ENCODE results near the gene RHEB. TPM values are rescaled to one million over a fixed set of nuclear protein-coding genes. Genes with fewer than 3 reads are reported as not detected.

RHEB gene, protein sequence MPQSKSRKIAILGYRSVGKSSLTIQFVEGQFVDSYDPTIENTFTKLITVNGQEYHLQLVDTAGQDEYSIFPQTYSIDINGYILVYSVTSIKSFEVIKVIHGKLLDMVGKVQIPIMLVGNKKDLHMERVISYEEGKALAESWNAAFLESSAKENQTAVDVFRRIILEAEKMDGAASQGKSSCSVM
- total RNA-seq (2022) (123 and 126 TPM in 2 replicates), Bru-seq, nascent RNA (percentile 97 among the genes with signal in this experiment), BruChase-seq, experiment 1, labeled RNA remaining after a 6-hour chase (percentile 91 among the genes with signal in this experiment), BruChase-seq, experiment 2, labeled RNA remaining after a 2-hour chase (percentile 90 among the genes with signal in this experiment)
- long read RNA-seq, transcript RHEB-205 (9 exons, 1,153 nt): minor isoform, 8 of 484 reads
- long read RNA-seq, transcript RHEB-201 (8 exons, 2,075 nt): major isoform, 458 of 484 reads
- long read RNA-seq, partial matches to known transcripts: 7 of 484 reads
- long read RNA-seq, other reads (novel, unspliced or antisense): 10 of 484 reads

DNA sequence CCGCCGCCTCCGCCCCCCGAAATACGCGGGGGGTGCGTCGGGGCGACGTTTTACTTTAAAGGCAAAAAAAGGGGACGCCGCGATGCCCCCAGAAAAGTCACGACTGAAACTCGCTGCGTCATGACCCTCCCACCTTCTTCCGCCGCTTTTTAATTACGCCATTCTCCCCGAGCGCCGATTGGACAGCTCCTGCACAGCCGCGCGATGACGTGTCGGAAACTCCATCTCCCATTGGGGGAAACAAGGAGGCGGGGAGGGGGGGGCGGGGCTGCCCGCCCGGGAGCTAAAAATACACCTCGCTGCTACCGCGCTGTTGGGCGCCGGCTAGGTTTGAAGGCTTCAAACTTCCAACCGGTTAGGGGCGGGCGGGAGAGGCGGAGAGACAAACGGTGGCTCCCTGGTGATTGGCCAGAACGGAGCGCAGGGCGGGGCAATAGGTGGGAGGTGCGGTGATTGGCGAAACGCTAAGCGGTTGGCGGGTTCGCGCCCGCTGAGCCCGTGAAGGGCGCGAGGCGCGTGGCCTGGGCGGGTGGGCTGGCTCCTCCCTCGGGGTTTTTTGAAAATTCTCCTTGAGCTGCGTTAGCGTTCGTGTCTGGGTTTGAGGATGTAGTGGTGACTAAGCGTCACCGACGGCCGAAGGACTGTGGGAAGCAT lies at the start of gene RHEB:
Gene RHEB, minus strand, starts transcription at position 131 of the 654 bp plus-strand sequence. CDS start 384 bp downstream, outside the sequence.
- TF ChIP-seq, protein P1, sequence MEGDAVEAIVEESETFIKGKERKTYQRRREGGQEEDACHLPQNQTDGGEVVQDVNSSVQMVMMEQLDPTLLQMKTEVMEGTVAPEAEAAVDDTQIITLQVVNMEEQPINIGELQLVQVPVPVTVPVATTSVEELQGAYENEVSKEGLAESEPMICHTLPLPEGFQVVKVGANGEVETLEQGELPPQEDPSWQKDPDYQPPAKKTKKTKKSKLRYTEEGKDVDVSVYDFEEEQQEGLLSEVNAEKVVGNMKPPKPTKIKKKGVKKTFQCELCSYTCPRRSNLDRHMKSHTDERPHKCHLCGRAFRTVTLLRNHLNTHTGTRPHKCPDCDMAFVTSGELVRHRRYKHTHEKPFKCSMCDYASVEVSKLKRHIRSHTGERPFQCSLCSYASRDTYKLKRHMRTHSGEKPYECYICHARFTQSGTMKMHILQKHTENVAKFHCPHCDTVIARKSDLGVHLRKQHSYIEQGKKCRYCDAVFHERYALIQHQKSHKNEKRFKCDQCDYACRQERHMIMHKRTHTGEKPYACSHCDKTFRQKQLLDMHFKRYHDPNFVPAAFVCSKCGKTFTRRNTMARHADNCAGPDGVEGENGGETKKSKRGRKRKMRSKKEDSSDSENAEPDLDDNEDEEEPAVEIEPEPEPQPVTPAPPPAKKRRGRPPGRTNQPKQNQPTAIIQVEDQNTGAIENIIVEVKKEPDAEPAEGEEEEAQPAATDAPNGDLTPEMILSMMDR (IDR thresholded peaks at IDR 0.05; ENCODE audit: unreplicated experiment): no peak
- DNase-seq: peak; percentile 98
- intact Hi-C loops (cut with micrococcal nuclease; ENCODE audit: unreplicated experiment): loop anchor here (2.0 to 10.0 kb wide), 2 partner anchors 33 to 55 kb away; no protein-coding TSS in a partner anchor
- H3K27me3 Mint-ChIP-seq (ENCODE audit: unreplicated experiment): no peaks in the 10 kb centered on the region
- CTCF ChIA-PET: interaction anchor here (1.0 kb wide), 1 partner anchor 31 kb away, joined by 4 read pairs; no protein-coding TSS in a partner anchor
- peak within 1 kb of the TSS; percentile 99 for H3K4me3 Mint-ChIP-seq (ENCODE audit: low read depth, unreplicated experiment)
- BruUV-seq (replicated peaks): no TSS peak
- peaks cover 25% of the 10 kb centered on the region for H3K4me1 Mint-ChIP-seq (ENCODE audit: low read depth, unreplicated experiment)
- H3K27ac Mint-ChIP-seq (ENCODE audit: unreplicated experiment): peak within 1 kb of the TSS; percentile 99
- no peaks in the 10 kb centered on the region for H3K9me3 Mint-ChIP-seq (ENCODE audit: low read depth, unreplicated experiment)
- peaks cover 45% of the 10 kb centered on the region for H3K36me3 Mint-ChIP-seq (ENCODE audit: insufficient read depth, unreplicated experiment)

DNA sequence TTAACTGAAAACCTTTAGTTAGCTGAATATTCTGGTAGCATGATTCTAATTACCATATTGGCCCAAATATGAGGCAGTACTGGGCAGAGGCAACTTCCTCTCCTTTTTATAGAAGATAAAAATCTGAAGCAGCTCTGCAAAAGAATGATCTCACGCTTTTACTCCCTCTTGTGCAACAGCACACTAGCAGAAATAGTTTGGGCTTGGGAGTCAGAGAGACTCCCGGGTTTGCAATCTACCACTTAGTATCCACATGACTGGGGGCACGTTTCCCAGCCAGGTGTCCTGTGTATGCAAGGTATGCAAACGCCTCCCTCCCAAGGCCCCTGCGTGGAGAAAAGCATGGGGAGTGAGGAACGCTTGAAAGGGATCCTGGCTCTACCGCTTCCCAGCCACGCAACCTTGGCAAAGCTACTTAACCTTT lies 47.2 kb upstream of the RHEB start:
- no TSS peak for BruUV-seq (replicated peaks)
- intact Hi-C loops (cut with micrococcal nuclease; ENCODE audit: unreplicated experiment): no loop called here

DNA sequence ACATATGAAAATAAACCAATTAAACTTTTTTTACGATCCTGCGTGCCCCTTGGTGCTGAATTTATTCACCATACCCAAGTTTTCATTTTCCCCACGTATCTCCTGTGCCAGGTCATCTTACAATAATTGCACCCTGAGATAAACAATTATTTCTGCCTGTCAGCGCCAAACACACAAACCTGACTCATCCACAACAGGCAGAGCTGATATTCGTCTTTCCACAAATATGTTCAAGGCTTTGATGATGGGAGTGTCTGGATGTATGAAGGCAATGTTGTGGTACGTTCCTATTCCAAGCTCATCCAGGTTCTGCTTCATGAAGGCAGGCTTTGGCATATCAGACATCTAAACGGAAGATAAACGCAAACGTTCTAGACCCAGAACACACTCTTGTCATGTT lies 45.8 kb upstream of the RHEB start:
- no peak for DNase-seq
- H3K9me3 Mint-ChIP-seq (ENCODE audit: low read depth, unreplicated experiment): no peaks in the 10 kb centered on the region
- H3K4me3 Mint-ChIP-seq (ENCODE audit: low read depth, unreplicated experiment): no peak overlapping the region
- no peaks in the 10 kb centered on the region for H3K27me3 Mint-ChIP-seq (ENCODE audit: unreplicated experiment)
- H3K4me1 Mint-ChIP-seq (ENCODE audit: low read depth, unreplicated experiment): no peaks in the 10 kb centered on the region
- H3K27ac Mint-ChIP-seq (ENCODE audit: unreplicated experiment): no peak overlapping the region
- TF ChIP-seq, protein P1 (IDR thresholded peaks at IDR 0.05; ENCODE audit: unreplicated experiment): no peak
- H3K36me3 Mint-ChIP-seq (ENCODE audit: insufficient read depth, unreplicated experiment): no peaks in the 10 kb centered on the region
- CTCF ChIA-PET: no interaction called here
- BruUV-seq (replicated peaks): no TSS peak
- intact Hi-C loops (cut with micrococcal nuclease; ENCODE audit: unreplicated experiment): no loop called here

More for the DNA sequence above, 47.2 kb upstream of the RHEB start:
- Mint-ChIP-seq H3K27me3 (ENCODE audit: unreplicated experiment) (no peaks in the 10 kb centered on the region), H3K4me3 (ENCODE audit: low read depth, unreplicated experiment) (no peak overlapping the region), H3K4me1 (ENCODE audit: low read depth, unreplicated experiment) (no peaks in the 10 kb centered on the region), H3K9me3 (ENCODE audit: low read depth, unreplicated experiment) (no peaks in the 10 kb centered on the region), H3K36me3 (ENCODE audit: insufficient read depth, unreplicated experiment) (no peaks in the 10 kb centered on the region), H3K27ac (ENCODE audit: unreplicated experiment) (no peak overlapping the region)
- DNase-seq: no peak
- CTCF ChIA-PET: interaction anchor here (0.7 kb wide), 1 partner anchor 168 kb away, joined by 3 read pairs; no protein-coding TSS in a partner anchor
- TF ChIP-seq, protein P1 (IDR thresholded peaks at IDR 0.05; ENCODE audit: unreplicated experiment): no peak

DNA sequence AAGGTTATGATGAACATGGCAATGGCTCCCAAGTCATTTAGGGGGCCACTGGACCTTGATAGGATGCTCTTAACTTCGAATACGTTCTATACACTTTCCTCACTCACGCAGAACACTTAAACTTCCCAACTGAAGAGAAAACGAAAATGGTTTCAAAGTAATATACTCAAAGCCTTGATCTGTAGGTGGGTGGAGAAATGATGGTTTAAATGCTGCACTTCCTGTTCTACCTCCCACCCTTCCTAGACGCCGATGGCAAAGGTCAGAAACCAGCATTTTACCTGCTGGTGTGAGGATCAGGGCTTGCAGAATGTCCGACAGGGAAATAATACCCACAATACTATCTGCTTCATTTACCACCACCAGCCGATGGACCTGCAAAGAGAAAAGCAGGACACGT lies 40.5 kb upstream of the RHEB start:
- TF ChIP-seq, protein P1 (IDR thresholded peaks at IDR 0.05; ENCODE audit: unreplicated experiment): no peak
- BruUV-seq (replicated peaks): no TSS peak
- Mint-ChIP-seq H3K4me1 (ENCODE audit: low read depth, unreplicated experiment) (no peaks in the 10 kb centered on the region), H3K27ac (ENCODE audit: unreplicated experiment) (no peak overlapping the region), H3K4me3 (ENCODE audit: low read depth, unreplicated experiment) (no peak overlapping the region), H3K36me3 (ENCODE audit: insufficient read depth, unreplicated experiment) (no peaks in the 10 kb centered on the region), H3K27me3 (ENCODE audit: unreplicated experiment) (no peaks in the 10 kb centered on the region), H3K9me3 (ENCODE audit: low read depth, unreplicated experiment) (no peaks in the 10 kb centered on the region)
- intact Hi-C loops (cut with micrococcal nuclease; ENCODE audit: unreplicated experiment): no loop called here
- DNase-seq: no peak
- CTCF ChIA-PET: no interaction called here
